Smooth muscle cell (in vitro differentiated cells): ENCODE results near the gene TRMU. TPM values are rescaled to one million over a fixed set of nuclear protein-coding genes. Genes with fewer than 3 reads are reported as not detected.

Experiments used
- DNase-seq: peaks from one replicate; lab custom pipeline; 2025; ENCODE audit not compliant: unreplicated experiment; lab: John Stamatoyannopoulos, UW
- H2AFZ ChIP-seq: fragments of 200-600 bp; sonication (generic); 2 replicates; pipeline ENCODE4 v1.6.0; 2016; ENCODE audit warnings: antibody characterized with exemption, low read depth, mild to moderate bottlenecking
- H3F3A ChIP-seq: fragments of 200-600 bp; sonication (generic); 2 replicates; pipeline ENCODE4 v1.6.0; 2017; ENCODE audit warnings: antibody characterized with exemption, low read depth
- H3K27ac ChIP-seq: fragments of 200-600 bp; sonication (generic); 2 replicates; pipeline ENCODE4 v1.5.1; 2016; ENCODE audit warnings: low read depth, mild to moderate bottlenecking
- H3K27me3 ChIP-seq: fragments of 200-600 bp; sonication (generic); 2 replicates; pipeline ENCODE4 v1.6.1; 2016; ENCODE audit warnings: low read depth, mild to moderate bottlenecking
- H3K36me3 ChIP-seq: fragments of 200-600 bp; sonication (generic); 2 replicates; pipeline ENCODE4 v1.5.1; 2016; ENCODE audit warnings: low read depth
- H3K4me1 ChIP-seq: fragments of 200-600 bp; sonication (generic); 2 replicates; pipeline ENCODE4 v1.5.1; 2016; ENCODE audit warnings: low read depth
- H3K4me2 ChIP-seq: fragments of 200-600 bp; sonication (generic); 2 replicates; pipeline ENCODE4 v1.6.0; 2016; ENCODE audit warnings: mild to moderate bottlenecking
- H3K4me3 ChIP-seq: fragments of 200-600 bp; sonication (generic); 2 replicates; pipeline ENCODE4 v1.5.1; 2016; ENCODE audit warnings: mild to moderate bottlenecking
- H3K79me2 ChIP-seq: fragments of 200-600 bp; sonication (generic); 2 replicates; pipeline ENCODE4 v1.6.0; 2016; ENCODE audit warnings: low read depth, mild to moderate bottlenecking
- H3K9ac ChIP-seq: fragments of 200-600 bp; sonication (generic); 2 replicates; pipeline ENCODE4 v1.6.0; 2016; ENCODE audit warnings: low read depth
- H3K9me3 ChIP-seq: fragments of 200-600 bp; sonication (generic); replicated peaks from 2 replicates; pipeline ENCODE4 v1.5.1; 2016; ENCODE audit warnings: low read depth
- H4K20me1 ChIP-seq: fragments of 200-600 bp; sonication (generic); 2 replicates; pipeline ENCODE4 v1.6.0; 2016; ENCODE audit warnings: low read depth
- WGBS: methylation state at CpG from one replicate; pipeline ENCODE4 v1.1.7; 2016; ENCODE audit warnings: low lambda C conversion rate; 5-methylcytosine and 5-hydroxymethylcytosine counted together
- polyA plus RNA-seq: library from polyadenylated mRNA; unstranded; fragments of >200 nt; fragmentation: Nextera tagmentation; extraction: Ambion mirVana; gene quantifications from 2 replicates; pipeline ENCODE4 v1.2.1, GENCODE V29; 2016
- total RNA-seq: library from RNA; depleted of rRNA; stranded (reverse); fragments of >200 nt; gene quantifications from 2 replicates; pipeline ENCODE4 v1.2.3, GENCODE V29; 2014
- TF ChIP-seq, protein P1 (sequence below): fragments of 200-600 bp; sonication (generic); IDR thresholded peaks from 2 replicates; pipeline ENCODE4 v1.5.1; 2017; ENCODE audit warnings: borderline replicate concordance, mild to moderate bottlenecking, antibody characterized with exemption; ENCODE audit not compliant: insufficient read depth, poor library complexity, severe bottlenecking

TRMU gene
- total and polyA plus RNA-seq, 2 experiments from 2014 or later: 15.8 to 20.5 TPM

DNA sequence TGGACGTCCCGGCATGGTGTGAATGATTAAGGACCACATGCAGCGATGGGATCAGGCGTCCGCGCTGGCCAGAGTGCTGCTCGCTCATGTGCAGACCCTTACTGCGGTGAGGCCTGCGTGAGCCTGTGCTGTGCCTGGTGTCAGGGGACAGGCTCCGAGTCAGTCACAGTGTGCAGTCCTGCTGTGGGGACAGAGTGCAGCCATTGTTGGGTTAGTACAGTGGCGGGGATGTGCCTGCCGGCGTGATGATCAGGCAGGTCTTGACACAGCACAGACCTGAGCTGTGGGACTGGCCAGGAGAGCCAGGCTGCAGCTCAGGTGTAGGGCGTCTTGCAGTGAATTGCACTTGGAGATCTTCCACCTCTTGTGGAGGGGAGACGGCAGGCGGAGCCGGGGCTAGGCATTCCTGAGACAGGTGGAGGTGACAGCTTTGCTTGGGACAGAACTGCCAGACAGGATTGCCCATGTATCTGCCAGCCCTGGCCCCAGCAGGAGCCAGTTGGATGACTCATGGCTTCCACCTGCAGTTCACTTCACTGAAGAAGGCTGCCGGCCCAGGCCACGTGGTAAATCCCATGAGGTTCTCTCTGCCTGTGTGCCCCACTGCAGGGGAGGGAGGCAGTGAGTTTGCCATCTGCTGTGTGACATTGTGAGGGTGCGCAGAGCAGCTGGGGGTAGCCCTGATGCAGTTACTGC, 17.3 kb downstream of the TRMU start:
- Histone ChIP-seq H3K9ac (no peak overlapping the region), H3K79me2 (no peaks in the 10 kb centered on the region), H3K4me1 (no peaks in the 10 kb centered on the region), H3K9me3 (no peaks in the 10 kb centered on the region), H4K20me1 (peaks cover 67% of the 10 kb centered on the region), H3K27ac (no peak overlapping the region), H3F3A (no peaks in the 10 kb centered on the region), H2AFZ (no peak overlapping the region), H3K4me2 (no peak overlapping the region), H3K4me3 (no peak overlapping the region), H3K36me3 (peaks cover 7% of the 10 kb centered on the region), H3K27me3 (no peaks in the 10 kb centered on the region)
- DNase-seq: no peak
- WGBS: 88% methylated on average over 20 of the region's 20 CpGs
- TF ChIP-seq, protein P1, sequence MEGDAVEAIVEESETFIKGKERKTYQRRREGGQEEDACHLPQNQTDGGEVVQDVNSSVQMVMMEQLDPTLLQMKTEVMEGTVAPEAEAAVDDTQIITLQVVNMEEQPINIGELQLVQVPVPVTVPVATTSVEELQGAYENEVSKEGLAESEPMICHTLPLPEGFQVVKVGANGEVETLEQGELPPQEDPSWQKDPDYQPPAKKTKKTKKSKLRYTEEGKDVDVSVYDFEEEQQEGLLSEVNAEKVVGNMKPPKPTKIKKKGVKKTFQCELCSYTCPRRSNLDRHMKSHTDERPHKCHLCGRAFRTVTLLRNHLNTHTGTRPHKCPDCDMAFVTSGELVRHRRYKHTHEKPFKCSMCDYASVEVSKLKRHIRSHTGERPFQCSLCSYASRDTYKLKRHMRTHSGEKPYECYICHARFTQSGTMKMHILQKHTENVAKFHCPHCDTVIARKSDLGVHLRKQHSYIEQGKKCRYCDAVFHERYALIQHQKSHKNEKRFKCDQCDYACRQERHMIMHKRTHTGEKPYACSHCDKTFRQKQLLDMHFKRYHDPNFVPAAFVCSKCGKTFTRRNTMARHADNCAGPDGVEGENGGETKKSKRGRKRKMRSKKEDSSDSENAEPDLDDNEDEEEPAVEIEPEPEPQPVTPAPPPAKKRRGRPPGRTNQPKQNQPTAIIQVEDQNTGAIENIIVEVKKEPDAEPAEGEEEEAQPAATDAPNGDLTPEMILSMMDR: no peak

DNA sequence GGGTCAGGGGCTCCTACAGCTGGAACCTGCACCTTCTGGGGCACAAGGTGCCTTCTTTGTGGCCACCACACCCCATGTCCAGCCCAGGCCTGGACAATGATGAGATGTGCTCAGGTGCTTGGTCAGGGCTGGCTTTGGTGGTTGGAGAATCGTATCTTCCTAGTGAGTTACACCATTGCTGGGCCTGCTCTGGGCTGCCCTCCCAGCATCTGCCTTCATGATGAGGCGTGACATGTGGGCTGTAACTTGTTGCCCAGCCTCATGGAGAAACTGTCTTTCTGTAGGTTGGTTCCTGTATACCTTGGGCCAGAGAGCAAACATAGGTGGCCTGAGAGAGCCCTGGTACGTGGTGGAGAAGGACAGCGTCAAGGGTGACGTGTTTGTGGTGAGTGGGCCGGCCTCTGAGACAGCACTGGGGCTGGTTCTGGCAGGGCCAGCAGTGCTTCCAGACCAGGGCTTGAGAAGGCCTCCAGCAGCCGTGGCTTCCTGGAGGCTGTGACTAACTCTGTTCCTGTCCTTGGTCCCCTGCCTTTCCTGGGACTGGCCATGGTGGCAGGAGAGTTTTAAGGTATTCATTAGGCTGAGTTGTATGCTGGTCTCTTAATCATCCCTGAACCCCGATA, 18.1 kb downstream of the TRMU start:
- WGBS: 95% methylated on average over 8 of the region's 8 CpGs
- TF ChIP-seq, protein P1: no peak
- Histone ChIP-seq H3K27me3 (no peaks in the 10 kb centered on the region), H3K79me2 (no peaks in the 10 kb centered on the region), H3K4me3 (no peak overlapping the region), H3K9me3 (no peaks in the 10 kb centered on the region), H3K36me3 (peaks cover 7% of the 10 kb centered on the region), H3K4me2 (no peak overlapping the region), H2AFZ (no peak overlapping the region), H3F3A (no peaks in the 10 kb centered on the region), H4K20me1 (peaks cover 62% of the 10 kb centered on the region), H3K4me1 (no peaks in the 10 kb centered on the region), H3K9ac (no peak overlapping the region), H3K27ac (no peak overlapping the region)
- no peak for DNase-seq

DNA sequence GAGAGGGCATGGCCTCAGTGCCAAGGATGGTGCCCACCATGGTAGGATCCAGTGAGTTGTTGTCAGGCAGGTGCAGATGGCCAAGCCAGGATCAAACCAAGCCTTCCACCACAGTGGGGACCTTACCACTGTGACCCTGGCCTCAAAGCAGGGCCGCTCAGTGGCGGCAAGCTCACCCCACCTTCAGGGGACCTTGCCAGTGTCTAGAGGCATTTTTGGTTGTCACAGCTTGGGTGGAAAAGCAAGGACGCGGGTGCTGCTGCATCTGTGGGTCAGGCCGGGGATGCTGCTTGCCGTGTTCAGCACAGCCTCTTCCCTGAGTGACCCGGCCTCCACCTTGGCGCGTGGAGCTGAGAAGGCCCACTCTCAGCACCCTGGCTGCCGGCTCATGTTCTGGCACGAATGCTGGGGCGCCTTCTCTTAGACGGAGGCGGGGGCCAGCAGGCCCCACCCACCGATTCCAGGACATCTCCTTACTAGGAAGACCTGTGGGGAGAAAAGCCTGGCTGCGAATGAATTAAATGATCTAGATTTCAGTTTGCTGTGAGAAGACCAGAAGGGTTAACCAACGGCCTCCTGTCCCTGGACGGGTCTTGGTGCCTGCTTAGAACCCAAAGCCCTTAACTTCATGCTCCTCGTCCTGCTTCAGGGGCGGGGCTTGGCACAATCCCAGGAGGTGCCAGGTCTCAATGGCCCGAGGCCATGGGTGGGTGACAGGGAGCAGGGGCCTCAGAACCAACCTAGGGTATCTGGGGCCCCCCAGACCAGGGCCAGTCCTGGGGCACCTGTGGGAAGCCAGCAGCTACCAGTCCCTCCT, 18.9 kb downstream of the TRMU start:
- Histone ChIP-seq H3K27ac (no peak overlapping the region), H4K20me1 (peaks cover 55% of the 10 kb centered on the region), H3K27me3 (no peaks in the 10 kb centered on the region), H3K9me3 (no peaks in the 10 kb centered on the region), H3F3A (no peaks in the 10 kb centered on the region), H3K36me3 (peaks cover 7% of the 10 kb centered on the region), H3K4me1 (no peaks in the 10 kb centered on the region), H3K9ac (no peak overlapping the region), H3K4me3 (no peak overlapping the region), H2AFZ (no peak overlapping the region), H3K4me2 (no peak overlapping the region), H3K79me2 (no peaks in the 10 kb centered on the region)
- WGBS: 94% methylated on average over 21 of the region's 21 CpGs
- TF ChIP-seq, protein P1: no peak
- DNase-seq: no peak
